ENCODE data around the gene ZMIZ1.

GRCh38 chr10:79164075-79164474 lies 95.3 kb downstream of the ZMIZ1 start:
- TF ChIP-seq CTCF (conservative IDR thresholded peaks at IDR 0.05; ENCODE audit: low read length) (no peak), EZH2phosphoT487 (IDR thresholded peaks at IDR 0.05; ENCODE audit: borderline replicate concordance) (no peak)

Measured in Loucy (cell line).